Measurements from ENCODE around the gene RNF220. TPM values are rescaled to one million over a fixed set of nuclear protein-coding genes. Genes with fewer than 3 reads are reported as not detected.

Gene RNF220
- total RNA-seq, 1 donor from 2014 or later = 62.2 TPM

GRCh38 chr1:44636083-44636687 is 231.1 kb downstream of the RNF220 start:
- no peak for DNase-seq (ENCODE audit: low spot score)

- DNase-seq (ENCODE audit: low spot score) = no peak
Observed at GRCh38 chr1:44636688-44637598, 231.9 kb downstream of the RNF220 start.

GRCh38 chr1:44637702-44638411 is 232.8 kb downstream of the RNF220 start:
- DNase-seq (ENCODE audit: low spot score) = no peak

- no peak for DNase-seq (ENCODE audit: low spot score)
Observed at GRCh38 chr1:44640200-44640853, 235.3 kb downstream of the RNF220 start.

- no peak for DNase-seq (ENCODE audit: low spot score)
Observed at GRCh38 chr1:44641126-44642102, 236.4 kb downstream of the RNF220 start.

- DNase-seq (ENCODE audit: low spot score) = no peak
Observed at GRCh38 chr1:44642255-44642654, 237.2 kb downstream of the RNF220 start.

- DNase-seq (ENCODE audit: low spot score) = no peak
Observed at GRCh38 chr1:44642925-44643324, 237.9 kb downstream of the RNF220 start.

GRCh38 chr1:44643721-44644334 is 238.8 kb downstream of the RNF220 start:
- no peak for DNase-seq (ENCODE audit: low spot score)

GRCh38 chr1:44644806-44645205 is 239.8 kb downstream of the RNF220 start:
- no peak for DNase-seq (ENCODE audit: low spot score)

- DNase-seq (ENCODE audit: low spot score) = peak; percentile 65
Observed at GRCh38 chr1:44645476-44646244, 240.6 kb downstream of the RNF220 start.

GRCh38 chr1:44646261-44647110 is 241.4 kb downstream of the RNF220 start:
- DNase-seq (ENCODE audit: low spot score) = peak; percentile 63

- DNase-seq (ENCODE audit: low spot score) = no peak
Observed at GRCh38 chr1:44647896-44648295, 242.8 kb downstream of the RNF220 start.

GRCh38 chr1:44648529-44649250 is 243.6 kb downstream of the RNF220 start:
- no peak for DNase-seq (ENCODE audit: low spot score)

GRCh38 chr1:44649788-44650158 is 244.7 kb downstream of the RNF220 start:
- no peak for DNase-seq (ENCODE audit: low spot score)

- no peak for DNase-seq (ENCODE audit: low spot score)
Observed at GRCh38 chr1:44650159-44650831, 245.2 kb downstream of the RNF220 start.

GRCh38 chr1:44651069-44651468 is 246.0 kb downstream of the RNF220 start:
- DNase-seq (ENCODE audit: low spot score) = no peak

GRCh38 chr1:44652445-44653106 is 247.5 kb downstream of the RNF220 start:
- DNase-seq (ENCODE audit: low spot score) = peak; percentile 73
